Lower lobe of right lung (tissue), 2 donors: ENCODE results near the gene STRIP1. TPM values are rescaled to one million over a fixed set of nuclear protein-coding genes. Genes with fewer than 3 reads are reported as not detected.

ENCODE experiments used
- ATAC-seq, 2 donors: fragments of 200-7000 bp; cut with Tn5 transposase; one replicate each; pipeline ENCODE4 v1.9.1; 2020 to 2022; ENCODE audit warnings: mild to moderate bottlenecking in 2 of 2, moderate library complexity in 2 of 2
- DNase-seq: peaks from one replicate; pipeline ENCODE4 v3.0.0-alpha.2; 2020
- H3K27ac ChIP-seq: fragments of 200-600 bp; one replicate; pipeline ENCODE4 v1.8.0; 2022
- H3K27me3 ChIP-seq: fragments of 200-600 bp; one replicate; pipeline ENCODE4 v1.8.0; 2022; ENCODE audit warnings: low read depth
- H3K36me3 ChIP-seq: fragments of 200-600 bp; one replicate; pipeline ENCODE4 v1.8.0; 2022; ENCODE audit warnings: mild to moderate bottlenecking
- H3K4me1 ChIP-seq: fragments of 200-600 bp; one replicate; pipeline ENCODE4 v1.8.0; 2022
- H3K4me3 ChIP-seq: fragments of 200-600 bp; one replicate; pipeline ENCODE4 v1.8.0; 2022; ENCODE audit warnings: mild to moderate bottlenecking
- H3K9me3 ChIP-seq: fragments of 200-600 bp; one replicate; pipeline ENCODE4 v1.8.0; 2022
- intact Hi-C: fragments of 100-400 bp; cut with DNase I; formaldehyde crosslinking; loops from one replicate; pipeline ENCODE4 v1.11.0; 2022
- total RNA-seq: library from RNA; stranded (reverse); fragmentation: NEBNext Ultra II Directional; extraction: Animal tissue kit (Norgen Biotek cat#: 25700); gene quantifications from one replicate; pipeline ENCODE4 v1.2.1, GENCODE V29; 2021
- TF ChIP-seq, protein P1 (sequence below): fragments of 200-600 bp; IDR thresholded peaks from one replicate; pipeline ENCODE4 v1.8.0; 2022; ENCODE audit warnings: antibody characterized with exemption, mild to moderate bottlenecking
- donor health status: DM: no; HTN: yes; CAD: no; lungs with severe emphysema.

The STRIP1 gene
- total RNA-seq, 1 donor from 2014 or later = 36.5 TPM

DNA sequence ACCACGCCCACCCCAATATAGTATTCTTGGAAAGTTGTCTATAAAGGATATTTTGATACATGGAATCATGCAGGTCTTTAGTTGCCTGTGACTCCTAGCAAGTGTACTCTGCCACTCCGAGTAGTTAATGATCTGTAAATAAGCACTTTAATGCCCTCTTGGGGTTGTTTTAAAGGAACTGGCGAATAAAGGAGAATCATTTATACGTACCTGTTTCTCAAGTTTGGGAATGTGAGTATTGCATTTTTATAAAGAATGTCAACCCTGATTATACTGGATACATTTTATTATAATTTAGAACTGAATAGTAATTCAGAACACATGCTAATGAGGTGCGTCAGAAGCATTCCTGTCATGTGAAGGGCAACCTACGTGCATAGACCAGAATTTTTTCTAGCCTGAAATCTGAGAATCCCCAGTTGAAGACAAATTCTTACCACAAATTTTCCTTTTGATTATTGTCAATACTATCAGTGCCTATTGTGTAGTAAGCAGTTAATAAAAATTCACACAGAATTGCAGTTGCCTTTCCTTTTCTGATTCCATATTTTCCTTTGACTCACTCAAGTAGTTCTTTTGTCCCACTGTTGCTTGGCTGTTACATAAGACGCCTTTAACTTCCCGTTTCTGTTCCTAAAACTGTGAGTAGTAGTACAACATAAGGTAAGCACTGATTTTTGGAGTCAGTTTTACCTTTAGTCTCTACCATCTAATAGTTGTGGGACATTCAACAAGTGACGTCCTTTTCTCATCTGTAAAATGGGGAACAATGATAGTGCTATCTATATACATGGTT, 44.7 kb upstream of the STRIP1 start:
- no peaks in the 10 kb centered on the region for H3K27me3 ChIP-seq
- no peak overlapping the region for H3K4me3 ChIP-seq
- ATAC-seq (peak in 1 of 2 donors; percentile 41), DNase-seq (no peak)
- H3K36me3 ChIP-seq = no peaks in the 10 kb centered on the region
- H3K4me1 ChIP-seq = peaks cover 72% of the 10 kb centered on the region
- TF ChIP-seq, protein P1, sequence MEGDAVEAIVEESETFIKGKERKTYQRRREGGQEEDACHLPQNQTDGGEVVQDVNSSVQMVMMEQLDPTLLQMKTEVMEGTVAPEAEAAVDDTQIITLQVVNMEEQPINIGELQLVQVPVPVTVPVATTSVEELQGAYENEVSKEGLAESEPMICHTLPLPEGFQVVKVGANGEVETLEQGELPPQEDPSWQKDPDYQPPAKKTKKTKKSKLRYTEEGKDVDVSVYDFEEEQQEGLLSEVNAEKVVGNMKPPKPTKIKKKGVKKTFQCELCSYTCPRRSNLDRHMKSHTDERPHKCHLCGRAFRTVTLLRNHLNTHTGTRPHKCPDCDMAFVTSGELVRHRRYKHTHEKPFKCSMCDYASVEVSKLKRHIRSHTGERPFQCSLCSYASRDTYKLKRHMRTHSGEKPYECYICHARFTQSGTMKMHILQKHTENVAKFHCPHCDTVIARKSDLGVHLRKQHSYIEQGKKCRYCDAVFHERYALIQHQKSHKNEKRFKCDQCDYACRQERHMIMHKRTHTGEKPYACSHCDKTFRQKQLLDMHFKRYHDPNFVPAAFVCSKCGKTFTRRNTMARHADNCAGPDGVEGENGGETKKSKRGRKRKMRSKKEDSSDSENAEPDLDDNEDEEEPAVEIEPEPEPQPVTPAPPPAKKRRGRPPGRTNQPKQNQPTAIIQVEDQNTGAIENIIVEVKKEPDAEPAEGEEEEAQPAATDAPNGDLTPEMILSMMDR = no peak
- peak overlapping the region; percentile 16 for H3K27ac ChIP-seq
- intact Hi-C loops = no loop called here
- H3K9me3 ChIP-seq = no peaks in the 10 kb centered on the region

DNA sequence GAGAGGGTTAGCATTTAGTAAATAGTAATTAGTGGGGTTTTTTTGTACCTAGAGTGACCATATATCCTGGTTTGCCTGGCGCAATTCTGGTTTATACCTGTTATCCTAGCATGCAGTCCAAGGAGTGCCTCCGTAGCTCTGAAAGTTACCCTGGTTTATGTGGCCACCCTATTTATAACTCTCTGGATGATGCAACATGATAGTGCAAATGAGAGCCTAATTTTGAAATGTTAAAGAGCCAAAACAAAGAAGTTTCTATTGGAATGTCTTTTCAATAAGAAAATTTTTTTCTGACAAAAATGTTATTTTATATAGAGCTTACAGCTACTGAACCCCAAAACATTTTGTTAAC, 44.1 kb upstream of the STRIP1 start:
- intact Hi-C loops = no loop called here
- no peak overlapping the region for H3K4me3 ChIP-seq
- peaks cover 77% of the 10 kb centered on the region for H3K4me1 ChIP-seq
- no peaks in the 10 kb centered on the region for H3K36me3 ChIP-seq
- DNase-seq = no peak
- peak overlapping the region; percentile 16 for H3K27ac ChIP-seq
- H3K27me3 ChIP-seq = no peaks in the 10 kb centered on the region
- TF ChIP-seq, protein P1 = no peak
- no peaks in the 10 kb centered on the region for H3K9me3 ChIP-seq
- no peak for ATAC-seq

DNA sequence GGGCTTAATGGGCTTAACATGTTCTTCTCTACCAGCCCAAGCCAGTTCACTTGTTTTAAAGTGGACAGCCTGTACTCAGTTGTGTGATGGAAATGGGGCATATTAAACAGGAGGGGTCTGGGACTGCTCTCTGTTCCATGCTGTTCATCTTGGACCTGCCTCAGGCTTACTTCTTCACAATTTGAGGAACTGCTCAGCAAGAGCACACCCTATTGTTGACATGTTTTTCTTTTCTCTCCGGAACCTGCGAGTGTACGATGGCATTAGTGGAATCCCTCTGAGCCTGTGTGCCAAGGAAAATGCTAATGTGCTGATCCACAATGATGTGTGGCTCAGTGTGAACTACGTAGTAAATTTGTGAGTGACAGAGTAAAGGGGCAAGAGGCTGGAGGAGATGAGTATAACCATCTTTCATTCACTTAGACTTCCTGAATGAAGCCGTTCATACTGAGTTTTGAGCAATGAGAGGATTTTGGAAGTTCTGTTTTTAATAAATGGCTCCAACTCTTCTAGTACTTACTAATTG, 43.0 kb upstream of the STRIP1 start:
- H3K4me3 ChIP-seq = no peak overlapping the region
- no peaks in the 10 kb centered on the region for H3K9me3 ChIP-seq
- intact Hi-C loops = no loop called here
- H3K36me3 ChIP-seq = peaks cover 11% of the 10 kb centered on the region
- ATAC-seq = no peak
- H3K27ac ChIP-seq = no peak overlapping the region
- peaks cover 73% of the 10 kb centered on the region for H3K4me1 ChIP-seq
- H3K27me3 ChIP-seq = no peaks in the 10 kb centered on the region
- TF ChIP-seq, protein P1 = no peak
- DNase-seq = no peak

DNA sequence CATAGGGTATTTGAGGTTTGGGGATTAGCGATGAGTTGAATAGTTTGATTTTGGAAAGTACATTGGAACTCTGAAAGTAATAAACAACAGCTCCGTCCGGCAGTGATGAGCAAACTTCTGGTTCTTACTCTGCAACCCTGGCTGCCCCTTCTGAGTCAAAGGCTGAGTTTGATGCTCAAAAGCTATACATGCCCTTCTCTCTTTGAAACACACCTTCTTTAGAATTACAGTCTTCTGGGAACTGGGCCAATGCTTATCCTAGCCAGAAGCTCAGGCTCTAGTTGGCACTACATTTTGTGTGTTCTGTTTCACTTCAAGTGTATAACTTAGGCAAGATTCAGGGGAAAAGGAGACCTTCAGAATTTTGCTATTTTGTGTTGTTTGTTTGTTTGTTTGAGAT, 40.5 kb upstream of the STRIP1 start:
- DNase-seq (no peak), ATAC-seq (peak in 1 of 2 donors; percentile 49)
- TF ChIP-seq, protein P1 = no peak
- H3K27ac ChIP-seq = no peak overlapping the region
- intact Hi-C loops = no loop called here
- H3K27me3 ChIP-seq = no peaks in the 10 kb centered on the region
- peaks cover 55% of the 10 kb centered on the region for H3K4me1 ChIP-seq
- no peak overlapping the region for H3K4me3 ChIP-seq
- peaks cover 15% of the 10 kb centered on the region for H3K36me3 ChIP-seq
- H3K9me3 ChIP-seq = no peaks in the 10 kb centered on the region

DNA sequence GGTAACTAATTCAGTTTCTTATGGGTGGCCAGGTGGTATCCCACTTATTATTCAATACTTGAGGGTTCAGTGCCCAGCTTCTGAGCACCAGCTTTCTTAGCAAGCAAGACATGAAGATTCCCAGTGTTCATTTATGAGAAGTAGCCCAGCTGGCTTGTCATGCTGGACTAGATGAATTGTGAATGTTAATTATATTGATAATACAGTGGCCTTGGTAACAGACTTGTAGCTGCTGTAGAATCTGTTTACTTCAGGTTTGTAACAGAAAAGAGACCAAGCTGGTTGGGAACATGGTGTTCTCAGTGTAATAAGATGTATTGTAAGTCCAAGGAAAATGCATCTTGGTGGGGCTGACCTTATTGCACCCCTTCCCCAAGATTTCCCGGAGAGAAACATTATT, 39.8 kb upstream of the STRIP1 start:
- intact Hi-C loops = no loop called here
- DNase-seq (no peak), ATAC-seq (no peak)
- H3K27ac ChIP-seq = no peak overlapping the region
- peaks cover 15% of the 10 kb centered on the region for H3K36me3 ChIP-seq
- no peaks in the 10 kb centered on the region for H3K9me3 ChIP-seq
- no peak overlapping the region for H3K4me3 ChIP-seq
- peaks cover 47% of the 10 kb centered on the region for H3K4me1 ChIP-seq
- TF ChIP-seq, protein P1 = no peak
- H3K27me3 ChIP-seq = no peaks in the 10 kb centered on the region
